HepG2 (cell line): Measurements from ENCODE around the gene LRRC34. TPM values are rescaled to one million over a fixed set of nuclear protein-coding genes. Genes with fewer than 3 reads are reported as not detected.

ENCODE experiments used
- HNF1A ChIP-seq, 2 experiments: sonication (generic) in 1 of 2; formaldehyde crosslinking in 1 of 2; IDR thresholded peaks; 2 replicates each; pipeline versions ENCODE4 v1.4.0 to v1.6.1; 2016 to 2020; ENCODE audit warnings: borderline replicate concordance in 1 of 2, low read depth in 1 of 2, mild to moderate bottlenecking in 1 of 2, missing genetic modification reagents in 1 of 2
- RAD21 ChIP-seq: fragments of 450-650 bp; formaldehyde crosslinking; IDR thresholded peaks from 2 replicates; pipeline ENCODE4 v1.5.0; 2020; ENCODE audit warnings: mild to moderate bottlenecking
- RBFOX2 ChIP-seq: fragments of 200-400 bp; formaldehyde crosslinking; IDR thresholded peaks from 2 replicates; pipeline ENCODE4 v1.6.1; 2017; ENCODE audit warnings: low read depth, mild to moderate bottlenecking, low read length
- SIN3A ChIP-seq: IDR thresholded peaks from 2 replicates; pipeline ENCODE4 v1.6.1; 2011; ENCODE audit warnings: low read depth, mild to moderate bottlenecking, control low read depth, low read length, borderline replicate concordance
- ZBTB38 ChIP-seq: sonication (generic); formaldehyde crosslinking; IDR thresholded peaks from 2 replicates; pipeline ENCODE4 v1.5.1; 2020; ENCODE audit warnings: mild to moderate bottlenecking, missing genetic modification reagents
- ZNF251 ChIP-seq: sonication (generic); formaldehyde crosslinking; IDR thresholded peaks from 2 replicates; pipeline ENCODE4 v1.9.0; 2021; ENCODE audit warnings: mild to moderate bottlenecking, missing genetic modification reagents
- ZNF281 ChIP-seq: sonication (generic); formaldehyde crosslinking; IDR thresholded peaks from 2 replicates; pipeline ENCODE4 v1.4.0; 2020; ENCODE audit warnings: missing genetic modification reagents, borderline replicate concordance
- ZNF710 ChIP-seq: sonication (generic); formaldehyde crosslinking; IDR thresholded peaks from 2 replicates; pipeline ENCODE4 v1.5.0; 2020; ENCODE audit warnings: mild to moderate bottlenecking, missing genetic modification reagents, borderline replicate concordance
- ZNF816 ChIP-seq: sonication (generic); formaldehyde crosslinking; IDR thresholded peaks from 2 replicates; pipeline ENCODE4 v1.8.0; 2022; ENCODE audit warnings: missing genetic modification reagents, mild to moderate bottlenecking, borderline replicate concordance
- polyA plus RNA-seq, 8 experiments: library from polyadenylated mRNA; depleted of rRNA in 3 of 8; stranded (reverse) in 7 of 8; unstranded in 1 of 8; fragments of >200 nt; fragmentation: Illumina TruSeq in 4 of 8; extraction: Trizol in 4 of 8; gene quantifications; 2 replicates each; pipeline versions ENCODE4 v1.2.1 to v1.2.3, GENCODE V29; 2011 to 2016; ENCODE audit warnings: low read depth in 4 of 8, missing spikeins in 1 of 8, mixed read lengths in 1 of 8; ENCODE audit not compliant: insufficient read depth in 1 of 8
- total RNA-seq, 5 experiments: library from RNA; depleted of rRNA; stranded (reverse); fragments of >200 nt; fragmentation: Illumina TruSeq; extraction: Trizol; gene quantifications; 2 replicates each; pipeline ENCODE4 v1.2.3, GENCODE V29; 2016; ENCODE audit warnings: low read depth in 1 of 5
- TF ChIP-seq, protein P1 (sequence below): sonication (generic); formaldehyde crosslinking; IDR thresholded peaks from 2 replicates; pipeline ENCODE4 v1.4.0; 2020; ENCODE audit warnings: missing genetic modification reagents
- TF ChIP-seq, protein P2 (sequence below): sonication (generic); formaldehyde crosslinking; IDR thresholded peaks from 2 replicates; pipeline ENCODE4 v1.4.0; 2020; ENCODE audit warnings: low read depth, missing genetic modification reagents

LRRC34 gene
- total and polyA plus RNA-seq, 2 of the 13 experiments (the other 11 are each of a cell fraction or from before 2014, with no cell fraction given) = not detected

- TF ChIP-seq, protein P1, sequence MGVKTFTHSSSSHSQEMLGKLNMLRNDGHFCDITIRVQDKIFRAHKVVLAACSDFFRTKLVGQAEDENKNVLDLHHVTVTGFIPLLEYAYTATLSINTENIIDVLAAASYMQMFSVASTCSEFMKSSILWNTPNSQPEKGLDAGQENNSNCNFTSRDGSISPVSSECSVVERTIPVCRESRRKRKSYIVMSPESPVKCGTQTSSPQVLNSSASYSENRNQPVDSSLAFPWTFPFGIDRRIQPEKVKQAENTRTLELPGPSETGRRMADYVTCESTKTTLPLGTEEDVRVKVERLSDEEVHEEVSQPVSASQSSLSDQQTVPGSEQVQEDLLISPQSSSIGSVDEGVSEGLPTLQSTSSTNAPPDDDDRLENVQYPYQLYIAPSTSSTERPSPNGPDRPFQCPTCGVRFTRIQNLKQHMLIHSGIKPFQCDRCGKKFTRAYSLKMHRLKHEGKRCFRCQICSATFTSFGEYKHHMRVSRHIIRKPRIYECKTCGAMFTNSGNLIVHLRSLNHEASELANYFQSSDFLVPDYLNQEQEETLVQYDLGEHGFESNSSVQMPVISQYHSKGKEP (CRISPR knock-in tag) = no peak
- TF ChIP-seq RAD21 (peak; percentile 30), ZBTB38 (CRISPR knock-in tag) (0 out of 2 replicates have a peak, but pooled peaks have one; percentile 40), ZNF710 (CRISPR knock-in tag) (no peak), ZNF816 (CRISPR knock-in tag) (no peak), SIN3A (no peak), RBFOX2 (peak; percentile 76), ZNF251 (CRISPR knock-in tag) (no peak), HNF1A (IDR thresholded peaks at IDR 0.05; ENCODE audit: low read depth) (no peak), HNF1A (CRISPR knock-in tag; IDR thresholded peaks at IDR 0.05; ENCODE audit: borderline replicate concordance) (no peak), ZNF281 (CRISPR knock-in tag) (peak; percentile 7; the same call in 1 of the 2 replicates)
- TF ChIP-seq, protein P2, sequence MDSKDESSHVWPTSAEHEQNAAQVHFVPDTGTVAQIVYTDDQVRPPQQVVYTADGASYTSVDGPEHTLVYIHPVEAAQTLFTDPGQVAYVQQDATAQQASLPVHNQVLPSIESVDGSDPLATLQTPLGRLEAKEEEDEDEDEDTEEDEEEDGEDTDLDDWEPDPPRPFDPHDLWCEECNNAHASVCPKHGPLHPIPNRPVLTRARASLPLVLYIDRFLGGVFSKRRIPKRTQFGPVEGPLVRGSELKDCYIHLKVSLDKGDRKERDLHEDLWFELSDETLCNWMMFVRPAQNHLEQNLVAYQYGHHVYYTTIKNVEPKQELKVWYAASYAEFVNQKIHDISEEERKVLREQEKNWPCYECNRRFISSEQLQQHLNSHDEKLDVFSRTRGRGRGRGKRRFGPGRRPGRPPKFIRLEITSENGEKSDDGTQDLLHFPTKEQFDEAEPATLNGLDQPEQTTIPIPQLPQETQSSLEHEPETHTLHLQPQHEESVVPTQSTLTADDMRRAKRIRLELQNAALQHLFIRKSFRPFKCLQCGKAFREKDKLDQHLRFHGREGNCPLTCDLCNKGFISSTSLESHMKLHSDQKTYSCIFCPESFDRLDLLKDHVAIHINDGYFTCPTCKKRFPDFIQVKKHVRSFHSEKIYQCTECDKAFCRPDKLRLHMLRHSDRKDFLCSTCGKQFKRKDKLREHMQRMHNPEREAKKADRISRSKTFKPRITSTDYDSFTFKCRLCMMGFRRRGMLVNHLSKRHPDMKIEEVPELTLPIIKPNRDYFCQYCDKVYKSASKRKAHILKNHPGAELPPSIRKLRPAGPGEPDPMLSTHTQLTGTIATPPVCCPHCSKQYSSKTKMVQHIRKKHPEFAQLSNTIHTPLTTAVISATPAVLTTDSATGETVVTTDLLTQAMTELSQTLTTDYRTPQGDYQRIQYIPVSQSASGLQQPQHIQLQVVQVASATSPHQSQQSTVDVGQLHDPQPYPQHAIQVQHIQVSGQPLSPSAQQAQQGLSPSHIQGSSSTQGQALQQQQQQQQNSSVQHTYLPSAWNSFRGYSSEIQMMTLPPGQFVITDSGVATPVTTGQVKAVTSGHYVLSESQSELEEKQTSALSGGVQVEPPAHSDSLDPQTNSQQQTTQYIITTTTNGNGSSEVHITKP = no peak
Measured at GRCh38 chr3:169769287-169770181, 43.2 kb downstream of the LRRC34 start, which contains the start of gene ACTRT3 (continued).
